ENCODE results near the gene SIK3.
"Not testable (repeated sequence)": the region's sequence is repeated elsewhere in the genome, so short reads cannot be mapped to it uniquely, and the experiment has no call there.

SIK3 gene

GRCh38 chr11:117042689-117043088 is 55.5 kb downstream of the SIK3 start:
- Histone ChIP-seq H3K4me3 (ENCODE audit: low read depth, low read length) (no peak overlapping the region), H3K27me3 (ENCODE audit: control insufficient read depth, insufficient read depth, low read length) (no peaks in the 10 kb centered on the region), H3K4me1 (ENCODE audit: control insufficient read depth, insufficient read depth, low read length) (peaks cover 9% of the 10 kb centered on the region; the same call in 1 of the 2 replicates), H3K9ac (ENCODE audit: low read length) (no peak overlapping the region), H3K9me3 (ENCODE audit: control insufficient read depth, insufficient read depth, low read depth, low read length) (no peaks in the 10 kb centered on the region), H3K36me3 (ENCODE audit: control insufficient read depth, insufficient read depth, low read length) (no peaks in the 10 kb centered on the region), H3K27ac (ENCODE audit: low read depth, low read length) (no peak overlapping the region)

GRCh38 chr11:117039900-117040299 is 58.3 kb downstream of the SIK3 start:
- Histone ChIP-seq H3K4me1 (ENCODE audit: control insufficient read depth, insufficient read depth, low read length) (peaks cover 14% of the 10 kb centered on the region; the same call in 1 of the 2 replicates), H3K36me3 (ENCODE audit: control insufficient read depth, insufficient read depth, low read length) (no peaks in the 10 kb centered on the region), H3K9me3 (ENCODE audit: control insufficient read depth, insufficient read depth, low read depth, low read length) (no peaks in the 10 kb centered on the region), H3K27ac (ENCODE audit: low read depth, low read length) (no peak overlapping the region), H3K9ac (ENCODE audit: low read length) (no peak overlapping the region), H3K4me3 (ENCODE audit: low read depth, low read length) (no peak overlapping the region), H3K27me3 (ENCODE audit: control insufficient read depth, insufficient read depth, low read length) (no peaks in the 10 kb centered on the region)

GRCh38 chr11:117039270-117039669 is 59.0 kb downstream of the SIK3 start:
- H3K4me1 ChIP-seq (ENCODE audit: control insufficient read depth, insufficient read depth, low read length), result peaks cover 14% of the 10 kb centered on the region; the same call in 1 of the 2 replicates
- no peak overlapping the region for H3K27ac ChIP-seq (ENCODE audit: low read depth, low read length)
- no peaks in the 10 kb centered on the region for H3K36me3 ChIP-seq (ENCODE audit: control insufficient read depth, insufficient read depth, low read length)

GRCh38 chr11:117037975-117038350 is 60.3 kb downstream of the SIK3 start:
- Histone ChIP-seq H3K9me3 (ENCODE audit: control insufficient read depth, insufficient read depth, low read depth, low read length) (no peaks in the 10 kb centered on the region), H3K4me1 (ENCODE audit: control insufficient read depth, insufficient read depth, low read length) (peaks cover 14% of the 10 kb centered on the region; the same call in 1 of the 2 replicates), H3K9ac (ENCODE audit: low read length) (no peak overlapping the region), H3K36me3 (ENCODE audit: control insufficient read depth, insufficient read depth, low read length) (no peaks in the 10 kb centered on the region), H3K4me3 (ENCODE audit: low read depth, low read length) (no peak overlapping the region), H3K27me3 (ENCODE audit: control insufficient read depth, insufficient read depth, low read length) (no peaks in the 10 kb centered on the region), H3K27ac (ENCODE audit: low read depth, low read length) (no peak overlapping the region)

More at GRCh38 chr11:117039270-117039669, 59.0 kb downstream of the SIK3 start:
- Histone ChIP-seq H3K9me3 (ENCODE audit: control insufficient read depth, insufficient read depth, low read depth, low read length) (no peaks in the 10 kb centered on the region), H3K9ac (ENCODE audit: low read length) (no peak overlapping the region), H3K4me3 (ENCODE audit: low read depth, low read length) (no peak overlapping the region), H3K27me3 (ENCODE audit: control insufficient read depth, insufficient read depth, low read length) (no peaks in the 10 kb centered on the region)

- Histone ChIP-seq H3K9ac (ENCODE audit: low read length) (no peak overlapping the region), H3K4me1 (ENCODE audit: control insufficient read depth, insufficient read depth, low read length) (peaks cover 14% of the 10 kb centered on the region; the same call in 1 of the 2 replicates), H3K36me3 (ENCODE audit: control insufficient read depth, insufficient read depth, low read length) (no peaks in the 10 kb centered on the region), H3K9me3 (ENCODE audit: control insufficient read depth, insufficient read depth, low read depth, low read length) (no peaks in the 10 kb centered on the region), H3K27ac (ENCODE audit: low read depth, low read length) (no peak overlapping the region), H3K27me3 (ENCODE audit: control insufficient read depth, insufficient read depth, low read length) (no peaks in the 10 kb centered on the region), H3K4me3 (ENCODE audit: low read depth, low read length) (no peak overlapping the region)
Measured at GRCh38 chr11:117037279-117037974, 60.8 kb downstream of the SIK3 start.

GRCh38 chr11:117034901-117035300 is 63.3 kb downstream of the SIK3 start:
- Histone ChIP-seq H3K4me1 (ENCODE audit: control insufficient read depth, insufficient read depth, low read length) (peaks cover 10% of the 10 kb centered on the region; the same call in 1 of the 2 replicates), H3K36me3 (ENCODE audit: control insufficient read depth, insufficient read depth, low read length) (no peaks in the 10 kb centered on the region), H3K9me3 (ENCODE audit: control insufficient read depth, insufficient read depth, low read depth, low read length) (no peaks in the 10 kb centered on the region), H3K27ac (ENCODE audit: low read depth, low read length) (no peak overlapping the region), H3K4me3 (ENCODE audit: low read depth, low read length) (no peak overlapping the region), H3K9ac (ENCODE audit: low read length) (no peak overlapping the region), H3K27me3 (ENCODE audit: control insufficient read depth, insufficient read depth, low read length) (no peaks in the 10 kb centered on the region)

GRCh38 chr11:117026593-117027330 is 71.5 kb downstream of the SIK3 start:
- Histone ChIP-seq H3K9me3 (ENCODE audit: control insufficient read depth, insufficient read depth, low read depth, low read length) (no peaks in the 10 kb centered on the region), H3K36me3 (ENCODE audit: control insufficient read depth, insufficient read depth, low read length) (no peaks in the 10 kb centered on the region), H3K27me3 (ENCODE audit: control insufficient read depth, insufficient read depth, low read length) (no peaks in the 10 kb centered on the region), H3K27ac (ENCODE audit: low read depth, low read length) (no peak overlapping the region), H3K9ac (ENCODE audit: low read length) (no peak overlapping the region), H3K4me3 (ENCODE audit: low read depth, low read length) (no peak overlapping the region), H3K4me1 (ENCODE audit: control insufficient read depth, insufficient read depth, low read length) (no peaks in the 10 kb centered on the region)

GRCh38 chr11:117023707-117024106 is 74.5 kb downstream of the SIK3 start:
- not testable (repeated sequence) for H3K27me3 ChIP-seq (ENCODE audit: control insufficient read depth, insufficient read depth, low read length); H3K9ac ChIP-seq (ENCODE audit: low read length); H3K27ac ChIP-seq (ENCODE audit: low read depth, low read length); H3K9me3 ChIP-seq (ENCODE audit: control insufficient read depth, insufficient read depth, low read depth, low read length); H3K4me1 ChIP-seq (ENCODE audit: control insufficient read depth, insufficient read depth, low read length); H3K36me3 ChIP-seq (ENCODE audit: control insufficient read depth, insufficient read depth, low read length); H3K4me3 ChIP-seq (ENCODE audit: low read depth, low read length)

- Histone ChIP-seq H3K27me3 (ENCODE audit: control insufficient read depth, insufficient read depth, low read length) (no peaks in the 10 kb centered on the region), H3K36me3 (ENCODE audit: control insufficient read depth, insufficient read depth, low read length) (no peaks in the 10 kb centered on the region), H3K9me3 (ENCODE audit: control insufficient read depth, insufficient read depth, low read depth, low read length) (no peaks in the 10 kb centered on the region), H3K4me3 (ENCODE audit: low read depth, low read length) (no peak overlapping the region), H3K9ac (ENCODE audit: low read length) (no peak overlapping the region), H3K27ac (ENCODE audit: low read depth, low read length) (no peak overlapping the region), H3K4me1 (ENCODE audit: control insufficient read depth, insufficient read depth, low read length) (no peaks in the 10 kb centered on the region)
Measured at GRCh38 chr11:117023178-117023577, 75.0 kb downstream of the SIK3 start.

- Histone ChIP-seq H3K4me1 (ENCODE audit: control insufficient read depth, insufficient read depth, low read length) (no peaks in the 10 kb centered on the region), H3K27ac (ENCODE audit: low read depth, low read length) (no peak overlapping the region), H3K4me3 (ENCODE audit: low read depth, low read length) (no peak overlapping the region), H3K9me3 (ENCODE audit: control insufficient read depth, insufficient read depth, low read depth, low read length) (no peaks in the 10 kb centered on the region), H3K9ac (ENCODE audit: low read length) (no peak overlapping the region), H3K27me3 (ENCODE audit: control insufficient read depth, insufficient read depth, low read length) (no peaks in the 10 kb centered on the region), H3K36me3 (ENCODE audit: control insufficient read depth, insufficient read depth, low read length) (no peaks in the 10 kb centered on the region)
Measured at GRCh38 chr11:117022526-117022925, 75.7 kb downstream of the SIK3 start.

GRCh38 chr11:117020869-117021564 is 77.2 kb downstream of the SIK3 start:
- Histone ChIP-seq H3K4me3 (ENCODE audit: low read depth, low read length) (no peak overlapping the region), H3K27me3 (ENCODE audit: control insufficient read depth, insufficient read depth, low read length) (no peaks in the 10 kb centered on the region), H3K4me1 (ENCODE audit: control insufficient read depth, insufficient read depth, low read length) (no peaks in the 10 kb centered on the region), H3K36me3 (ENCODE audit: control insufficient read depth, insufficient read depth, low read length) (no peaks in the 10 kb centered on the region), H3K9ac (ENCODE audit: low read length) (no peak overlapping the region), H3K9me3 (ENCODE audit: control insufficient read depth, insufficient read depth, low read depth, low read length) (no peaks in the 10 kb centered on the region), H3K27ac (ENCODE audit: low read depth, low read length) (no peak overlapping the region)
